ENCODE data around the gene RABL6. TPM values are rescaled to one million over a fixed set of nuclear protein-coding genes. Genes with fewer than 3 reads are reported as not detected.

The RABL6 gene
- total and polyA plus RNA-seq, 5 experiments from 2014 or later, result 11.6 to 74.5 (median 17.2) TPM

Small RNAs within 50 kb of the gene (microRNA-seq; reads per million reads assigned to microRNA genes)
- gene MIR4292 (ENCODE audit: borderline microRNAs expressed) (not detected), gene MIR4479 (ENCODE audit: borderline microRNAs expressed) (not detected)

Other genes with a start within 250 kb of the RABL6 start
- 1 to 10 TPM in 1 of 2 experiments, under 1 TPM in 1; 0.36 to 1.2 TPM for gene EGFL7, start 145.0 kb upstream of the RABL6 start, total RNA-seq
- gene EGFL7, start 145.0 kb upstream of the RABL6 start, polyA plus RNA-seq, result under 1 TPM in 2 of 3 donors, not detected in 1; 0.48 to 0.70 TPM
- gene AGPAT2, start 120.5 kb upstream of the RABL6 start, total RNA-seq, result 1 to 10 TPM; 3.0 to 5.8 TPM
- gene AGPAT2, start 120.5 kb upstream of the RABL6 start, polyA plus RNA-seq, result 10 to 100 TPM; 10.7 to 24.8 (median 14.6) TPM
- gene DIPK1B, start 95.4 kb upstream of the RABL6 start, total RNA-seq, result 1 to 10 TPM in 1 of 2 experiments, under 1 TPM in 1; 0.58 to 1.1 TPM
- under 1 TPM in 1 of 3 donors, not detected in 2; 0.07 TPM for gene DIPK1B, start 95.4 kb upstream of the RABL6 start, polyA plus RNA-seq
- 10 to 100 TPM; 11.0 to 11.1 TPM for gene LCN10, start 65.0 kb upstream of the RABL6 start, total RNA-seq
- gene LCN10, start 65.0 kb upstream of the RABL6 start, polyA plus RNA-seq, result 1 to 10 TPM in 2 of 3 donors, under 1 TPM in 1; 0.60 to 6.6 (median 3.1) TPM
- not detected for gene LCN6, start 59.4 kb upstream of the RABL6 start, total RNA-seq
- not detected for gene LCN6, start 59.4 kb upstream of the RABL6 start, polyA plus RNA-seq
- 1 to 10 TPM; 1.4 to 2.6 TPM for gene LCN8, start 49.7 kb upstream of the RABL6 start, total RNA-seq
- gene LCN8, start 49.7 kb upstream of the RABL6 start, polyA plus RNA-seq, result not detected
- not detected for gene LCN15, start 43.4 kb upstream of the RABL6 start, total RNA-seq
- not detected for gene LCN15, start 43.4 kb upstream of the RABL6 start, polyA plus RNA-seq
- 10 to 100 TPM; 49.7 to 51.6 TPM for gene TMEM141, start 16.6 kb upstream of the RABL6 start, total RNA-seq
- gene TMEM141, start 16.6 kb upstream of the RABL6 start, polyA plus RNA-seq, result 10 to 100 TPM; 34.2 to 40.5 (median 37.3) TPM
- 1 to 10 TPM; 1.4 to 2.3 TPM for gene CCDC183, start 11.6 kb upstream of the RABL6 start, total RNA-seq
- gene CCDC183, start 11.6 kb upstream of the RABL6 start, polyA plus RNA-seq, result under 1 TPM in 1 of 3 donors, not detected in 2; 0.18 TPM
- gene AJM1, start 34.5 kb downstream of the RABL6 start, total RNA-seq, result 1 to 10 TPM; 1.3 TPM
- gene AJM1, start 34.5 kb downstream of the RABL6 start, polyA plus RNA-seq, result under 1 TPM in 2 of 3 donors, not detected in 1; 0.05 to 0.10 TPM
- gene PHPT1, start 41.5 kb downstream of the RABL6 start, total RNA-seq, result 10 to 100 TPM; 25.2 to 29.6 TPM
- 10 to 100 TPM; 82.6 to 98.1 (median 83.1) TPM for gene PHPT1, start 41.5 kb downstream of the RABL6 start, polyA plus RNA-seq
- gene MAMDC4, start 44.4 kb downstream of the RABL6 start, total RNA-seq, result 1 to 10 TPM; 6.3 to 7.5 TPM
- under 1 TPM in 2 of 3 donors, not detected in 1; 0.14 to 0.35 TPM for gene MAMDC4, start 44.4 kb downstream of the RABL6 start, polyA plus RNA-seq
- gene EDF1, start 58.4 kb downstream of the RABL6 start, total RNA-seq, result 100 to 1,000 TPM; 291 to 301 TPM
- 100 to 1,000 TPM; 319 to 403 (median 380) TPM for gene EDF1, start 58.4 kb downstream of the RABL6 start, polyA plus RNA-seq
- gene TRAF2, start 78.6 kb downstream of the RABL6 start, total RNA-seq, result 10 to 100 TPM; 28.0 to 34.4 TPM
- gene TRAF2, start 78.6 kb downstream of the RABL6 start, polyA plus RNA-seq, result 10 to 100 TPM in 2 of 3 donors, 1 to 10 TPM in 1; 7.9 to 24.4 (median 12.2) TPM
- gene FBXW5, start 136.8 kb downstream of the RABL6 start, total RNA-seq, result 10 to 100 TPM; 93.1 TPM
- 10 to 100 TPM; 62.9 to 92.1 (median 83.7) TPM for gene FBXW5, start 136.8 kb downstream of the RABL6 start, polyA plus RNA-seq
- under 1 TPM in 1 of 2 experiments, not detected in 1; 0.99 TPM for gene C8G, start 137.3 kb downstream of the RABL6 start, total RNA-seq
- gene C8G, start 137.3 kb downstream of the RABL6 start, polyA plus RNA-seq, result 1 to 10 TPM in 1 of 3 donors, not detected in 2; 1.6 TPM
- 1 to 10 TPM; 2.6 to 2.7 TPM for gene LCN12, start 144.3 kb downstream of the RABL6 start, total RNA-seq
- not detected for gene LCN12, start 144.3 kb downstream of the RABL6 start, polyA plus RNA-seq
- gene PTGDS, start 169.6 kb downstream of the RABL6 start, total RNA-seq, result under 1 TPM in 1 of 2 experiments, not detected in 1; 0.58 TPM
- gene PTGDS, start 169.6 kb downstream of the RABL6 start, polyA plus RNA-seq, result 1 to 10 TPM in 1 of 3 donors, under 1 TPM in 1, not detected in 1; 0.31 to 3.2 TPM
- gene LCNL1, start 175.0 kb downstream of the RABL6 start, total RNA-seq, result under 1 TPM; 0.44 to 0.74 TPM
- not detected for gene LCNL1, start 175.0 kb downstream of the RABL6 start, polyA plus RNA-seq
- gene PAXX, start 184.5 kb downstream of the RABL6 start, total RNA-seq, result 100 to 1,000 TPM; 129 to 137 TPM
- gene PAXX, start 184.5 kb downstream of the RABL6 start, polyA plus RNA-seq, result 100 to 1,000 TPM; 104 to 119 (median 112) TPM
- 10 to 100 TPM; 11.1 to 13.5 TPM for gene CLIC3, start 188.6 kb downstream of the RABL6 start, total RNA-seq
- gene CLIC3, start 188.6 kb downstream of the RABL6 start, polyA plus RNA-seq, result 10 to 100 TPM in 2 of 3 donors, 1 to 10 TPM in 1; 7.0 to 30.2 (median 16.9) TPM
- 10 to 100 TPM; 37.0 to 41.5 TPM for gene ABCA2, start 220.3 kb downstream of the RABL6 start, total RNA-seq
- gene ABCA2, start 220.3 kb downstream of the RABL6 start, polyA plus RNA-seq, result 1 to 10 TPM; 3.9 to 9.4 (median 4.7) TPM
- under 1 TPM in 1 of 2 experiments, not detected in 1; 0.13 TPM for gene FUT7, start 224.1 kb downstream of the RABL6 start, total RNA-seq
- 1 to 10 TPM; 1.2 to 1.6 (median 1.6) TPM for gene FUT7, start 224.1 kb downstream of the RABL6 start, polyA plus RNA-seq
- 1 to 10 TPM; 2.8 to 4.3 TPM for gene NPDC1, start 238.2 kb downstream of the RABL6 start, total RNA-seq
- 1 to 10 TPM; 2.1 to 9.3 (median 4.2) TPM for gene NPDC1, start 238.2 kb downstream of the RABL6 start, polyA plus RNA-seq
- not detected for gene ENTPD2, start 246.1 kb downstream of the RABL6 start, total RNA-seq
- not detected for gene ENTPD2, start 246.1 kb downstream of the RABL6 start, polyA plus RNA-seq